KOPT-K1 (cell line): ENCODE measurements around the gene CTRB1.
"Not testable (repeated sequence)": the region's sequence is repeated elsewhere in the genome, so short reads cannot be mapped to it uniquely, and the experiment has no call there.

ENCODE experiments used
- H3K27ac ChIP-seq: fragments of 200-600 bp; sonication (generic); 2 replicates; pipeline ENCODE4 v1.5.1; 2016; ENCODE audit warnings: antibody characterized with exemption, mild to moderate bottlenecking, low read depth, low read length; ENCODE audit not compliant: poor library complexity, severe bottlenecking
- H3K36me3 ChIP-seq: fragments of 200-600 bp; sonication (generic); 2 replicates; pipeline ENCODE4 v1.5.1; 2017; ENCODE audit warnings: antibody characterized with exemption, mild to moderate bottlenecking, low read length, moderate library complexity; ENCODE audit not compliant: insufficient read depth
- H3K9me3 ChIP-seq: fragments of 200-600 bp; sonication (generic); 2 replicates; pipeline ENCODE4 v1.5.1; 2017; ENCODE audit warnings: antibody characterized with exemption, low read length, mild to moderate bottlenecking; ENCODE audit not compliant: insufficient read depth, poor library complexity, severe bottlenecking

Gene CTRB1

DNA sequence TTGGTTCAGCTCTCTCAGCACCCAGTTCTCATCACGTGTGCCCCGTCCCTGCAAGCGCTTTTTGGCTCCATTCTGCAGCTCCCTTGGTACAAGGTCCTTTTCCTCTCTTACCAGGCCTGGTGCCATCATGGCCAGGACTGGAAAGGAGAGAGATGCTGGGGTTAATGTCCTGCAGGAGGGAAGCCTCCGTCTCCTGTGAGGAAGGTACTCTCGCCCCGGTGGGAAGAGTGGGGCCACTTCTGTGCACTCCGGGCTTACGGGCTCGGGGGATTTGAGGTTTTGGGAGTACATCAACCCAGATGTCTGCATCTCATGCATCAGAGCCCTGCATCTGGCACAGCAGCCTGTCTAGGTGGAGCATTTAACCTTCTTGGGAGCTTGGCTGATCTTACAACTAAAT lies 22.0 kb upstream of the CTRB1 start:
- Histone ChIP-seq H3K27ac (no peak overlapping the region), H3K9me3 (no peaks in the 10 kb centered on the region), H3K36me3 (no peaks in the 10 kb centered on the region)

- Histone ChIP-seq H3K36me3 (no peaks in the 10 kb centered on the region), H3K27ac (no peak overlapping the region), H3K9me3 (no peaks in the 10 kb centered on the region)
These were observed 21.2 kb upstream of the CTRB1 start for GRCh38 chr16:75197522-75198134.

- no peaks in the 10 kb centered on the region for H3K36me3 ChIP-seq
- no peaks in the 10 kb centered on the region for H3K9me3 ChIP-seq
- H3K27ac ChIP-seq = no peak overlapping the region
These were observed 20.6 kb upstream of the CTRB1 start for GRCh38 chr16:75198135-75198600.

DNA sequence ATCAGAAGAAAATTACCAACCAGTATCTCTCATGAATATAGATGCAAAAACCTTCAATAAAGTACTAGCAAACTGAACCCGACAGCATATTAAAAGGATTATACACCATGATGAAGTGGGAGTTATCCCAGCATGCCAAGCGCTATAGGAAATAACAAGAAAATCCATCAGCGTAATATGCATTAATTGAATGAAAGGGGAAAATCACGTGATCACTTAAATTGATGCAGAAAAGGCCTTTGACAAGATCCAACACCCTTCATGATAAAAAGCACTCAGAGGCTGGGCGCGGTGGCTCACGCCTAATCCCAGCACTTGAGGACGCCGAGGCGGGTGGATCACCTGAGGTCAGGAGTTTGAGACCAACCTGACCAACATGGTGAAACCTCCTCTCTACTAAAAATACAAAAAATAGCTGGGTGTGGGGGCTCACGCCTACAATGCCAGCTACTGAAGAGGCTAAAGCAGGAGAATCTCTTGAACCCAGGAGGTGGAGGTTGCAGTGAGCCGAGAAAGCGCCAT lies 16.7 kb upstream of the CTRB1 start:
- Histone ChIP-seq H3K36me3 (no peaks in the 10 kb centered on the region), H3K9me3 (no peaks in the 10 kb centered on the region), H3K27ac (no peak overlapping the region)

- H3K9me3 ChIP-seq = no peaks in the 10 kb centered on the region
- H3K36me3 ChIP-seq = no peaks in the 10 kb centered on the region
- no peak overlapping the region for H3K27ac ChIP-seq
These were observed 15.7 kb upstream of the CTRB1 start for GRCh38 chr16:75203096-75203495.

- Histone ChIP-seq H3K27ac (no peak overlapping the region), H3K9me3 (no peaks in the 10 kb centered on the region), H3K36me3 (no peaks in the 10 kb centered on the region)
These were observed 14.9 kb upstream of the CTRB1 start for GRCh38 chr16:75203667-75204409.

- Histone ChIP-seq H3K36me3 (no peaks in the 10 kb centered on the region), H3K9me3 (no peaks in the 10 kb centered on the region), H3K27ac (no peak overlapping the region)
These were observed 14.4 kb upstream of the CTRB1 start for GRCh38 chr16:75204410-75204758.

DNA sequence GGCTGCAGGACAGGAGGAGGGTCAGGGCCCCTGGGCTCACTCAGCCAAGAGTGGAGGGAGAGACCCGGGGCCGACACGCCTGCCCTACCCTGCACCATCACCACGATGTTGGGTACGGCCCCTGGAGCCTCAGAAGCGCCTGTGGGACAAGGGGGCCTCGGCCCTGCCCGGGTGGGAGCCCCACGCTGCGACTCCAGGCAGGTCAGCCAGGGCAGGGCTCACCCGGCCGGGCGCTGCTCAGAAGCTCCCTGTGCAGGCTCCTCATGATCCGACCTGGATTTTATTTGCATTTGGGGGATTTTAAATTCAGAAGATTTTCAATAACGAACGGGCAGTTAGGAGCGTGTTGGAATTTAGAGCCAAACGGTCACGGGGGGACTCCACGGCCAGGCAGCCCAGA lies 13.9 kb upstream of the CTRB1 start:
- H3K9me3 ChIP-seq, H3K27ac ChIP-seq, H3K36me3 ChIP-seq: not testable (repeated sequence)

DNA sequence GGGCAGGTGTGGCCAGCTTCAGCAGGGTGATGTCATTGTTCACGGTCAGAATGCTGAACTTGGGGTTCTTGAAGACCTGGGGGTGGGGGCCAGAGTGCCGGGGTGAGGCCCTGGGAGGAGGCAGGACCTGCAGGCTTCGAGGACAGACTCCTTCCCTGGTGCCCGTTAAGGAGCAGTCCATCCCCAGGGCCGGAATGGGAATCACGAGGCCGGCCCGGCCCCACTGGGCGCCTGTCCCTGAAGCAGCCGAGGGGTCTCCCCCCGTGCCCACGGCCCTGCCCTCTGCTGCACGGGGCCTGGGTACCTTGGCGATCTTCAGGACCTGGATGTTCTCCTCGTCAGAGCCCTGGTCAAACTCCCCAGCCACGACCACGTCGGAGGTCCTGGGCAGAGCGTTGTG lies 13.3 kb upstream of the CTRB1 start:
- H3K9me3 ChIP-seq, H3K27ac ChIP-seq, H3K36me3 ChIP-seq: not testable (repeated sequence)

- not testable (repeated sequence) for H3K36me3 ChIP-seq, H3K9me3 ChIP-seq, H3K27ac ChIP-seq
These were observed 12.6 kb upstream of the CTRB1 start for GRCh38 chr16:75205961-75206748.

DNA sequence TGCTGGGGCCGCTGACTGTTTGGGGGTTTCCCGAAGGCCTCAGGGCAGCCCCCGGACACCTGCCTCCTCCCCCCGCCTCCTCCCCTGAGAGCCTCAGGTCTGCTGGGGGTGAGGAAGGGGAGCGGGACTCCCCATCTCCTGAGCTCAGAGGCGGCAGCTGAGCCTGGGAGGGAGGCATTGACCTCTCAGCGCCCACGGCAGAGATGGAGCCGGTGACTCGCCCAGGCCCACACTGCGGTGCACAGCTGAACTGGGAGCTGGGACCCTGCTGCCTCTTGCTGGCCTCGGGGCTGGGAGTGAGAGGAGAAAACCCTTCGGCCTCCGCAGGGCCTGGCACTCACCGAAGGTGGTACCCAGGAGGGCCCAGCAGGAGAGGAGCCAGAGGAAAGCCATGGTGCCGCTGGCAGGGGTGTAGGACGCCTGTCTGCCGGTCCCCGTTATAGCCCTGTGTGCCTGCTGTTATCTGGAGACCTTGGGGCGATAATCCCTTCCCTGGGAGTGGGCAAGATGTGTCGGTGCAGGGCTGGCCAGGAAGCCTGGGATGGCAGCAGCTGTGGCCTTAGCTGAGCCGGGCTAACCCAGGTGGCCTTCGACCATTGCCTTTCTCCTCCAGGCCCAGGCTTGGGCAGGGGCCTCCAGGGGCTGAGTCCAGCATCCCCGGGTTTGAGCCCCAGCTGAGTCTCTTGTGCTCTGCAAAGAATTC lies 11.9 kb upstream of the CTRB1 start, which contains the start of gene CTRB2:
TSS of gene CTRB2 (minus strand) at position 413 of the 703 bp plus-strand sequence. CDS start at position 393, 20 bp downstream.
- Histone ChIP-seq H3K36me3 (no peaks in the 10 kb centered on the region), H3K27ac (no peak within 1 kb of the TSS), H3K9me3 (no peaks in the 10 kb centered on the region)

DNA sequence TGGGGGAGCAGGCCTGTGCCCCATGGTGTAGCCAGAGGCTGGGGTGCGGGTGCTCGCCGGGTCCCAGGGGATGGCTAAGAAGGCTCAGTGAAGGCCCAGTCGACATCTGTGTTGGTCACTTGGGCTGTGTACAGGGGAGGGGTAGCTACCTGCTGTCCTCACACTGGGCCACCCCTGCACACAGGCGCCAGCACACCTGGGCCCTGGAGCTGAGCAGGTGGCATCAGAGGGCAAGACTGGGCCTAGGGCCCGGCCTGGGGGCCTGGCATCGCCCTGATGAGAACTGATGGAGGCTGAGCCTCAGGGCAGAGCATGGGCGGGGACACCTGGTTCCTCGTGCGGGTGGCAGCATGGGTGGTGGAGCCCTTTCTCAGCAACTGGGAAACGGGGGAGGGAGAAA lies 11.0 kb upstream of the CTRB1 start:
- Histone ChIP-seq H3K9me3 (no peaks in the 10 kb centered on the region), H3K27ac (no peak overlapping the region), H3K36me3 (no peaks in the 10 kb centered on the region)

DNA sequence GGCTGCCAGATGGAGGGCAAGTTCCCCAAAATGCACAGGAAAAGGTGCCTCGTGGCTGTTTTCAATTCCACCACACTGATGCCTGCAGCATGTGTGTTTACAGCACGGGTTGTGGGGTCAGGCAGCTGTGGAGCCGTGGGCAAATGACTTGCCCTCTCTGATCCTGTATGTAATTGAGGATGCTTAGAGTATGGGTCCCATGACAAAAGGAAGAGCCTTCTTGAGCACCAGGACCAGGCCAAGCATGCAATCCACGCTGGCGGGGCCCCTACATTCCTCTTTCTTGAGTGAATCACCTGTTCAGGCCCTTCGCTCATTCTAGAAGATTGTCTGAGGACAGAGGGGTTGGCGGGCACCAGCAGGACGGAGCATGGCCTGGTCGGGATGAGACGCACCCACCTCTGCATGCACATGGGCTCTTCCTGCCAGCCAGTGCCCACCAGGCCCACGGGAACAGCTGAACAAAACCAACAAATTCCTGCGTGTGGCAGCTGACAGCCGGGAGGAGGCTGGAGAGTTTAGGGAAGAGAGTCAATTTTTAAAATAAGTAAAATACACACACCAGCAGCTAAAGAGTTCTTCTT lies 10.5 kb upstream of the CTRB1 start:
- Histone ChIP-seq H3K9me3 (no peaks in the 10 kb centered on the region), H3K27ac (no peak overlapping the region), H3K36me3 (no peaks in the 10 kb centered on the region)

DNA sequence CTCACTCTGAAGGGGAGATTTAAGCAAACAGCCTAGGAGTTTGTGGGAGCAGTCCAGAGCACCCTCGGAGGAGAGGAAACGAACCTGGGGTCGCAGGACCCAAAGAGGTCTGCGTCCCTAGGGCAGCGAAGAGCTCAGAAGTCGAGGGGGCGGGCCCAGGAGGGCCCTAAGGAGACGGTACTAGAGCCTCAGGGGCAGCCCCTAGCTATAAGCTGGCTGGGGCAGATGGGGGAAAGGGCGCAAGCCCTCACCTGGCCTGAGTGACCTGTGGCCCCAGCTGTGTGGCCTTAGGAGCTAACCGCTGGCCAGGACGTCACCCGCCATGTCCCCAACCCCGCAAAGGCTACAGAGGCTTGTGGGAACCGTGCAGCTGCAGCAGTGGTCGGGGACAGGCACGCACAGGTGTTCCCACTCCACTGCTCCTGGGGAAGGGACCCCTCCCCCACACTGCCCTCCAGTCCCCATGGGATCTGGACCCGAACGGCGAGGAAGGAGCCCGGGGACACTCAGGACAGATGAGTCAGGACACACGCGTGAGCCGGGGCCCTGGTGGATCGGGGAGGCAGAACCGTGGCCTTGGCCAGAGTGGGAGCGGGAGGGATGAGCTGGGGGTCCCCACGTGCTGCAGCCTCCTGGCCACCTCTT lies 9.8 kb upstream of the CTRB1 start:
- H3K27ac ChIP-seq = no peak overlapping the region
- no peaks in the 10 kb centered on the region for H3K9me3 ChIP-seq
- no peaks in the 10 kb centered on the region for H3K36me3 ChIP-seq
